Measurements from ENCODE around the gene MYCBP.
"Not testable (repeated sequence)": the region's sequence is repeated elsewhere in the genome, so short reads cannot be mapped to it uniquely, and the experiment has no call there.

The MYCBP gene

GRCh38 chr1:38865112-38865715 is 7.9 kb downstream of the MYCBP start:
- no peak for DNase-seq

GRCh38 chr1:38860454-38860795 is 12.7 kb downstream of the MYCBP start:
- no peak for DNase-seq

GRCh38 chr1:38859561-38860453 is 13.3 kb downstream of the MYCBP start, which contains the start of gene RRAGC:
TSS of gene RRAGC (minus strand) at chr1:38859772. CDS start at chr1:38859646, 126 bp downstream.
- DNase-seq: peak; percentile 99

- peak; percentile 65 for DNase-seq
Observed at GRCh38 chr1:38858833-38859560, 14.2 kb downstream of the MYCBP start.

GRCh38 chr1:38852780-38853179 is 20.4 kb downstream of the MYCBP start:
- DNase-seq: peak; percentile 6

GRCh38 chr1:38848071-38848470 is 25.1 kb downstream of the MYCBP start:
- DNase-seq: no peak

- no peak for DNase-seq
Observed at GRCh38 chr1:38846210-38846609, 26.9 kb downstream of the MYCBP start.

- DNase-seq: not testable (repeated sequence)
Observed at GRCh38 chr1:38845088-38845487, 28.1 kb downstream of the MYCBP start.

- DNase-seq: no peak
Observed at GRCh38 chr1:38840281-38840680, 32.9 kb downstream of the MYCBP start.

GRCh38 chr1:38839363-38839762 is 33.8 kb downstream of the MYCBP start:
- DNase-seq: no peak

GRCh38 chr1:38836316-38836715 is 36.8 kb downstream of the MYCBP start:
- not testable (repeated sequence) for DNase-seq

- peak; percentile 26 for DNase-seq
Observed at GRCh38 chr1:38834937-38835827, 38.0 kb downstream of the MYCBP start.

GRCh38 chr1:38834221-38834782 is 38.8 kb downstream of the MYCBP start:
- no peak for DNase-seq

GRCh38 chr1:38833146-38833545 is 40.0 kb downstream of the MYCBP start:
- DNase-seq: no peak

GRCh38 chr1:38832370-38832734 is 40.8 kb downstream of the MYCBP start:
- DNase-seq: no peak

GRCh38 chr1:38831731-38832369 is 41.3 kb downstream of the MYCBP start:
- no peak for DNase-seq

- DNase-seq: no peak
Observed at GRCh38 chr1:38829368-38829767, 43.8 kb downstream of the MYCBP start.

- DNase-seq: no peak
Observed at GRCh38 chr1:38827318-38827717, 45.8 kb downstream of the MYCBP start.

GRCh38 chr1:38826886-38827285 is 46.3 kb downstream of the MYCBP start:
- DNase-seq: no peak

GRCh38 chr1:38826262-38826661 is 46.9 kb downstream of the MYCBP start:
- no peak for DNase-seq

GRCh38 chr1:38820860-38821259 is 52.3 kb downstream of the MYCBP start:
- no peak for DNase-seq

GRCh38 chr1:38819516-38819915 is 53.6 kb downstream of the MYCBP start:
- DNase-seq: no peak
